SIG-M5 treated with dmso at 0.1 percent for 504 hours (cell line): ENCODE measurements around the gene KLK1.

Experiments used
- DNase-seq: peaks from one replicate; lab custom pipeline; 2025; ENCODE audit not compliant: unreplicated experiment; lab: John Stamatoyannopoulos, UW

KLK1 gene

GRCh38 chr19:50836543-50837195 lies 13.1 kb upstream of the KLK1 start:
- no peak for DNase-seq

- peak; percentile 29 for DNase-seq
Observed at GRCh38 chr19:50835785-50836542, 12.4 kb upstream of the KLK1 start.

- DNase-seq: no peak
Observed at GRCh38 chr19:50835103-50835784, 11.7 kb upstream of the KLK1 start.

GRCh38 chr19:50833802-50834167 lies 10.2 kb upstream of the KLK1 start:
- no peak for DNase-seq

GRCh38 chr19:50833117-50833801 lies 9.7 kb upstream of the KLK1 start, which contains the start of gene KLK15:
KLK15 (minus strand) TSS chr19:50833574; CDS start chr19:50831492, 2,082 bp downstream.
- no peak for DNase-seq

GRCh38 chr19:50832666-50833065 lies 9.1 kb upstream of the KLK1 start:
- DNase-seq: no peak

- DNase-seq: no peak
Observed at GRCh38 chr19:50831026-50831396, 7.4 kb upstream of the KLK1 start.

GRCh38 chr19:50830266-50831025 lies 6.9 kb upstream of the KLK1 start:
- DNase-seq: no peak

GRCh38 chr19:50829801-50830200 lies 6.2 kb upstream of the KLK1 start:
- no peak for DNase-seq

- DNase-seq: no peak
Observed at GRCh38 chr19:50827476-50827875, 3.9 kb upstream of the KLK1 start.

GRCh38 chr19:50826492-50827240 lies 3.1 kb upstream of the KLK1 start:
- DNase-seq: no peak

- DNase-seq: no peak
Observed at GRCh38 chr19:50822661-50823208, 852 bp downstream of the KLK1 start.

- no peak for DNase-seq
Observed at GRCh38 chr19:50821622-50822021, 2.0 kb downstream of the KLK1 start.

- DNase-seq: no peak
Observed at GRCh38 chr19:50821248-50821612, 2.4 kb downstream of the KLK1 start.

- DNase-seq: peak; percentile 14
Observed at GRCh38 chr19:50820549-50821247, 2.9 kb downstream of the KLK1 start.

GRCh38 chr19:50820086-50820485 lies 3.5 kb downstream of the KLK1 start:
- DNase-seq: no peak

- DNase-seq: no peak
Observed at GRCh38 chr19:50819636-50820035, 4.0 kb downstream of the KLK1 start.

GRCh38 chr19:50818859-50819472 lies 4.6 kb downstream of the KLK1 start:
- DNase-seq: no peak
